Measurements from ENCODE around the gene IL26. TPM values are rescaled to one million over a fixed set of nuclear protein-coding genes. Genes with fewer than 3 reads are reported as not detected.

Gene IL26
- polyA plus RNA-seq, 4 donors, result 0.12 TPM; not detected in 3

DNA sequence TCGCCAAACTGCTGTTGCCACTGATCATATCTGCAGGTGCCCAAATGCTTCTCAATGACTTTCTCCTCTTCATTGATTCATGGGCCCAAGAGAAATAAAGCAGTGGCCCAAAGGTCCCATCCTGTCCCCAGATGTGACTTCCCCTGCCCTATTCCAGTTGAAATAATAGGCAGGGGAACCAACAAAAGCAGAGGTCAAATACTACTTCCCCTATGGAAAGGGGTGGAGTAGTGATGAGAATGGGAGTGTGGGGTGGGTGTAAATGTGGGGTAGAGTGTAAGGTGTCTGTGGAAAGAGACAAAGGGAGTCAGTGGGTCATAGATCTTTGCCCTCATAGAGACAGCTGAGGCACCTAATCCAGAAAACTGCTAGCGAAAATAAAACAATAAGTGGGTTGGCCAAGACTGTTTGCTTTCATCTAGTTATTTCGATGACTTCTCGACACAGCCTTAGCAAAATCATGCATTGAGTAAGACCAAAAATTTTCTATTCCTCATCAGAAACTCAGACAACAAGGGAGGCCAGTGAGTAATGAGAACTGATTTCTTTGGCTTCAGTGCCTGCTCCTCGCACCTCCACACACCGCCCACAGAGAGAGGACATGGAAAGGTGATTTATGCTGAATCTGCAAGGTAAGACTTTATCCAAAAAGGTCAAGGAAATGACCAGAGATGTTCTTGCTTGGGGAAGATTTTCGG lies 38.7 kb upstream of the IL26 start:
- Histone ChIP-seq H3K27ac (ENCODE audit: low read depth in 1 of 3, low read length in 2 of 3) (no peak overlapping the region), H3K36me3 (ENCODE audit: control insufficient read depth in 3 of 3, insufficient read depth in 2 of 3, low read depth in 1 of 3, low read length in 3 of 3) (no peaks in the 10 kb centered on the region), H3K4me3 (ENCODE audit: low read depth in 1 of 3, low read length in 3 of 3) (no peak overlapping the region), H3K27me3 (ENCODE audit: control insufficient read depth in 3 of 3, insufficient read depth in 3 of 3, low read length in 3 of 3) (no peaks in the 10 kb centered on the region), H3K9me3 (ENCODE audit: control insufficient read depth in 2 of 2, insufficient read depth in 1 of 2, low read depth in 1 of 2, low read length in 1 of 2) (no peaks in the 10 kb centered on the region), H3K4me1 (ENCODE audit: control insufficient read depth in 3 of 3, insufficient read depth in 2 of 3, low read depth in 1 of 3, low read length in 2 of 3) (no peaks in the 10 kb centered on the region)
- 86 to 87% (median 87%) methylated on average over 7 of the region's 7 CpGs for WGBS, 3 donors
- DNase-seq, result no peak
- no peak for FAIRE-seq

DNA sequence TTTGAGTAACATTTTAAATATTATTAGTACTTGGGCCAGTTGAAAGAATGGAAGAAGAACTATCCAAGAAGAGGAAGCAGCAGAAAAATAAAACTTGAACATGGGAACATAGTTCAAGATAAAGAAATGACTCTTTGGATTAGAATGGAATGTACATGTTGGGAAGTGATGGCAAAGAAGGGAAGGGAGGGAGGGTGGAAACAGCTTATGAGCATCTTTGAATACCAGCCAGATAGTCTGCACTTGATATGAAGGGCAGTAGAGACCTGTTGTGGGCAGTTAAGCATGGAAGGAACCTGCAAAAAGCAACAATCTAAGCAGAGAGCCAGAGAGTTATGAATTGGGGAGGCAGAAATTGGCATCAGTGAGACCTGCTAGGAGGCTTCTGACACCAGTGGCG lies 37.8 kb upstream of the IL26 start:
- FAIRE-seq (no peak), DNase-seq (no peak)
- Histone ChIP-seq H3K27ac (ENCODE audit: low read depth in 1 of 3, low read length in 2 of 3) (no peak overlapping the region), H3K9me3 (ENCODE audit: control insufficient read depth in 2 of 2, insufficient read depth in 1 of 2, low read depth in 1 of 2, low read length in 1 of 2) (no peaks in the 10 kb centered on the region), H3K36me3 (ENCODE audit: control insufficient read depth in 3 of 3, insufficient read depth in 2 of 3, low read depth in 1 of 3, low read length in 3 of 3) (no peaks in the 10 kb centered on the region), H3K4me3 (ENCODE audit: low read depth in 1 of 3, low read length in 3 of 3) (no peak overlapping the region), H3K27me3 (ENCODE audit: control insufficient read depth in 3 of 3, insufficient read depth in 3 of 3, low read length in 3 of 3) (no peaks in the 10 kb centered on the region), H3K4me1 (ENCODE audit: control insufficient read depth in 3 of 3, insufficient read depth in 2 of 3, low read depth in 1 of 3, low read length in 2 of 3) (no peaks in the 10 kb centered on the region)
- 74 to 92% (median 84%) methylated on average over 1 of the region's 1 CpG for WGBS, 3 donors

DNA sequence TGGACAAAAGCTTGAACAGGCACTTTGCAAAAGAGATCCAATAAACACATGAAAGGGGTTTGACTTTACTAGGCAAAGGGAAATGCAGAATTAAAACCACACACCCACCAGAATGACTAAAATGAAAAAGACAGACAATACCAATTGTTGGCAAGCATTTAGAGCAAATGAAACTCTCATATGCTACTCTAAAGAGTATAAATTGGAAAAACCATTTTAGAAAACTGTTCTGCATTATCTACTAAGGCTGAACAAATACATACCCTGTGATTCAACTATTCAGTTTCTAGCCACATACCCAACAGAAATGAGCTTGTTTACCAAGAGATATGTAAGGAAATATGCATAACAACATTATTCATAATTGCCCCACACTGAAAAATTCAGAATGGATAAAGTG lies 36.3 kb upstream of the IL26 start:
- H3K27ac ChIP-seq (ENCODE audit: low read depth in 1 of 3, low read length in 2 of 3), result no peak overlapping the region
- H3K4me1 ChIP-seq (ENCODE audit: control insufficient read depth in 3 of 3, insufficient read depth in 2 of 3, low read depth in 1 of 3, low read length in 2 of 3), result no peaks in the 10 kb centered on the region
- H3K4me3 ChIP-seq (ENCODE audit: low read depth in 1 of 3, low read length in 3 of 3), result no peak overlapping the region
- no peaks in the 10 kb centered on the region for H3K9me3 ChIP-seq (ENCODE audit: control insufficient read depth in 2 of 2, insufficient read depth in 1 of 2, low read depth in 1 of 2, low read length in 1 of 2)
- H3K36me3 ChIP-seq (ENCODE audit: control insufficient read depth in 3 of 3, insufficient read depth in 2 of 3, low read depth in 1 of 3, low read length in 3 of 3), result no peaks in the 10 kb centered on the region
- DNase-seq, result no peak
- FAIRE-seq, result no peak
- H3K27me3 ChIP-seq (ENCODE audit: control insufficient read depth in 3 of 3, insufficient read depth in 3 of 3, low read length in 3 of 3), result no peaks in the 10 kb centered on the region

DNA sequence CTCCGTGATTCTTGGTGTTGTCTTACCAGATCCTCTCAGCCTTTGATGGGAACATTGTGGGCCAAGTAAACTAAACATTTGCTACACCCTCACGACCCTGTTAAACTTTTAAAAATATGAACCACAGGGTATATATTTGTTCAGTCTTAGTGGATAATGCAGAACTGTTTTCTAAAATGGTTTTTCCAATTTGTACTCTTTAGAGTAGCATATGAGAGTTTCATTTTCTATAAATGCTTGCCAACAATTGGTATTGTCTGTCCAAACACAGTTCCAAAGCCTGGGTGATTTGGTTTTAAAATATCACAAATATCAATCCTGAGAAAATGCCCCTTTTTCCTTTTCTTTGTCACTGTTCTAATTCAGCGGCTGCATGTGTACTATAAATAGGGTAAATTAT lies 34.5 kb upstream of the IL26 start:
- H3K4me3 ChIP-seq (ENCODE audit: low read depth in 1 of 3, low read length in 3 of 3), result no peak overlapping the region

DNA sequence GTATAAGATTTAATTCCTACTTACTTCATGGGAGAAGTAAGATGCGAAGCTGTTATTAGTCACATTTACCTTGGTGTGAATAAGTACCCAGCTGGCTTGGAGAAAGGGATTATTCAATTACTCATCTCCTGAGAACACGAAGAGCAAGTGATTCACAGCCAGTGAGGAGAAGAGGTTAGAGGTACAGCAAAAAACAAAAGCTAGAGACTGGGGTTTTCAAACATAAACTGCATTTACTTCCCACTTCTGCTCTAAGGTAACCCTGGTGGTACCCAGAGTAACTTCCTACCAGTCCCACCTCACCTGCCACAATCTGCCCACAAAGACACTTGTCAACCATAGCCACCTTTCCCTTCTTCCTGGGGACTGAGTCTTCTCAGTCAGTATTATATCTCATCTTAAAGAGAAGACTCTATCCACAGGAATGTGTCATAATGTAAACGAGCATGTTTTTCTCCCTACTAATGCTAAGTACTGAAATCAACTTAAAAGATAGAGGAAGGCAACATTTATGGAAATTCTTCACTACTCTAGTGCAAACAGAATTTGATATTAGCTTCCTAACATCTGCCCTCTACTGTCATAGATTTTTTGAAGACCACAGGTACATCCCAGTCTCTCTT lies 33.8 kb upstream of the IL26 start:
- Histone ChIP-seq H3K9me3 (ENCODE audit: control insufficient read depth in 2 of 2, insufficient read depth in 1 of 2, low read depth in 1 of 2, low read length in 1 of 2) (no peaks in the 10 kb centered on the region), H3K27me3 (ENCODE audit: control insufficient read depth in 3 of 3, insufficient read depth in 3 of 3, low read length in 3 of 3) (no peaks in the 10 kb centered on the region), H3K4me1 (ENCODE audit: control insufficient read depth in 3 of 3, insufficient read depth in 2 of 3, low read depth in 1 of 3, low read length in 2 of 3) (no peaks in the 10 kb centered on the region), H3K36me3 (ENCODE audit: control insufficient read depth in 3 of 3, insufficient read depth in 2 of 3, low read depth in 1 of 3, low read length in 3 of 3) (no peaks in the 10 kb centered on the region), H3K4me3 (ENCODE audit: low read depth in 1 of 3, low read length in 3 of 3) (no peak overlapping the region), H3K27ac (ENCODE audit: low read depth in 1 of 3, low read length in 2 of 3) (no peak overlapping the region)
- FAIRE-seq (no peak), DNase-seq (no peak)
- WGBS, 3 donors, result 51 to 69% (median 66%) methylated on average over 3 of the region's 3 CpGs

More for the DNA sequence above, 34.5 kb upstream of the IL26 start:
- 71 to 82% (median 75%) methylated on average over 3 of the region's 3 CpGs for WGBS, 3 donors
- DNase-seq (no peak), FAIRE-seq (no peak)
- Histone ChIP-seq H3K9me3 (ENCODE audit: control insufficient read depth in 2 of 2, insufficient read depth in 1 of 2, low read depth in 1 of 2, low read length in 1 of 2) (no peaks in the 10 kb centered on the region), H3K27me3 (ENCODE audit: control insufficient read depth in 3 of 3, insufficient read depth in 3 of 3, low read length in 3 of 3) (no peaks in the 10 kb centered on the region), H3K36me3 (ENCODE audit: control insufficient read depth in 3 of 3, insufficient read depth in 2 of 3, low read depth in 1 of 3, low read length in 3 of 3) (no peaks in the 10 kb centered on the region), H3K27ac (ENCODE audit: low read depth in 1 of 3, low read length in 2 of 3) (no peak overlapping the region), H3K4me1 (ENCODE audit: control insufficient read depth in 3 of 3, insufficient read depth in 2 of 3, low read depth in 1 of 3, low read length in 2 of 3) (no peaks in the 10 kb centered on the region)

DNA sequence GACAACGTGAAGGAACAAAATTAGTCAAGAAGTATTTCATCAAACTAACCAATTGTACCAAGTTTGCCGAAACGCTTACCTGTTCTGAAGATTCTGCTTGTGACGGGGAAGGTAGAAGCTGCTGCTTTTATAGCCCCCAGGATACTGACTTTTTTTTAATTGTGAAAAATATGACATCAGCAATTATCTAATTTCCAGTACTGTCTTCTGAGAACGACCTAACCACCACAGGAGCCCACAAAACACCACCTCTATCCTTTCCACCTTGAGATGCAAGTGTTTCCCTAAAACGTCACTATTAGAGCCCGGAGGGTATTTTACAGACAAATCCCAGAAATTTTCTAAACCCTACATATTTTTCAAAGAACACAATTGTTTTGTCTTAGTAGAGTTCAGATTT lies 27.9 kb upstream of the IL26 start, which contains the start of gene IL22:
IL22 (minus strand) TSS at position 101 of the 400 bp plus-strand sequence. CDS start 156 bp downstream, outside the sequence.
- DNase-seq (no peak), FAIRE-seq (no peak)
- Histone ChIP-seq H3K4me1 (ENCODE audit: control insufficient read depth in 3 of 3, insufficient read depth in 2 of 3, low read depth in 1 of 3, low read length in 2 of 3) (no peaks in the 10 kb centered on the region), H3K27ac (ENCODE audit: low read depth in 1 of 3, low read length in 2 of 3) (no peak within 1 kb of the TSS), H3K9me3 (ENCODE audit: control insufficient read depth in 2 of 2, insufficient read depth in 1 of 2, low read depth in 1 of 2, low read length in 1 of 2) (no peaks in the 10 kb centered on the region), H3K27me3 (ENCODE audit: control insufficient read depth in 3 of 3, insufficient read depth in 3 of 3, low read length in 3 of 3) (peaks cover 0 to 4% (median 0%) of the 10 kb centered on the region in 3 donors), H3K4me3 (ENCODE audit: low read depth in 1 of 3, low read length in 3 of 3) (no peak within 1 kb of the TSS), H3K36me3 (ENCODE audit: control insufficient read depth in 3 of 3, insufficient read depth in 2 of 3, low read depth in 1 of 3, low read length in 3 of 3) (no peaks in the 10 kb centered on the region)
- WGBS, 3 donors, result 83 to 89% (median 88%) methylated on average over 7 of the region's 7 CpGs

DNA sequence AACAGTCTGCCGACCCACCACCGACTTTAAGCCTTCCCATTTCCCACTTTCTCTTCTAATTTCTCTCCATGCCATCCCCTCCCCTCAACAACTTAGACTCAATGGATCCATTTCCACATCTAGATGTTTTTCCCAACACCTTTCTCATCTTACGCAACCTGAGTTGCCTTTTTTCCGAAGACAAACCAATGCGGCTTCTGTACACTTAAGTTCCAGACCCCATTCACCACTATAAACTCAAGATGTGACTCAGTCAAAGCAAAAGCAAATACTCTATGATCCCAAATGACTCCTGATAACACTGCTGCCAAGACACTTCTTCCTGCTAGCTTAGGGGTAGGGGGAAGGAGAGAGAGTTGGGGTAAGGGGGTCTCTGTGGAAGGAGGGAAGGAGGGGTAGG lies 26.5 kb upstream of the IL26 start:
- Histone ChIP-seq H3K4me3 (ENCODE audit: low read depth in 1 of 3, low read length in 3 of 3) (no peak overlapping the region), H3K36me3 (ENCODE audit: control insufficient read depth in 3 of 3, insufficient read depth in 2 of 3, low read depth in 1 of 3, low read length in 3 of 3) (no peaks in the 10 kb centered on the region), H3K27me3 (ENCODE audit: control insufficient read depth in 3 of 3, insufficient read depth in 3 of 3, low read length in 3 of 3) (peaks cover 0 to 4% (median 0%) of the 10 kb centered on the region in 3 donors), H3K4me1 (ENCODE audit: control insufficient read depth in 3 of 3, insufficient read depth in 2 of 3, low read depth in 1 of 3, low read length in 2 of 3) (no peaks in the 10 kb centered on the region), H3K27ac (ENCODE audit: low read depth in 1 of 3, low read length in 2 of 3) (no peak overlapping the region), H3K9me3 (ENCODE audit: control insufficient read depth in 2 of 2, insufficient read depth in 1 of 2, low read depth in 1 of 2, low read length in 1 of 2) (no peaks in the 10 kb centered on the region)
- DNase-seq (no peak), FAIRE-seq (no peak)
- WGBS, 3 donors, result 88 to 92% (median 92%) methylated on average over 5 of the region's 5 CpGs

DNA sequence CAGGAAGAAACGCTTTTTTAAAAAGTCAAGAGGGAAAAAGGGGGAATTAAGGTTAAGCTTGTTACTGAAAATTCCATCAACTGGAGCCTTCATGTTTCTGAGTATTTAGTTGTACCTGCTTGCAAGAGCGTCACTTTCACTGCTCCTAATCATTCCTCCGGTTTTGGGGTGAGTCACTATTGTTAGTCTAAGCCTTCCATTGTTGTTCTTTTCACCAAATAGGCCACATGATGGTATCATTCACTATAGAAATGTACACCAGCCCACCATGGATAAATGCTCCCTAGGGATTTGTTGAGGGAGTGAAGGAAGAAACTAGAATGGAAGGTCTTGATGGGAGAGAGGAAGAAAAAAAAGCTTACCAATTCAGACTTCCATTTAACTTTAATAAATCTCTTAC lies 24.8 kb upstream of the IL26 start:
- H3K27ac ChIP-seq (ENCODE audit: low read depth in 1 of 3, low read length in 2 of 3), result no peak overlapping the region
- H3K27me3 ChIP-seq (ENCODE audit: control insufficient read depth in 3 of 3, insufficient read depth in 3 of 3, low read length in 3 of 3), result peaks cover 0 to 4% (median 0%) of the 10 kb centered on the region in 3 donors
- H3K4me3 ChIP-seq (ENCODE audit: low read depth in 1 of 3, low read length in 3 of 3), result no peak overlapping the region
- H3K36me3 ChIP-seq (ENCODE audit: control insufficient read depth in 3 of 3, insufficient read depth in 2 of 3, low read depth in 1 of 3, low read length in 3 of 3), result no peaks in the 10 kb centered on the region
- DNase-seq, result no peak
- no peak for FAIRE-seq
- no peaks in the 10 kb centered on the region for H3K9me3 ChIP-seq (ENCODE audit: control insufficient read depth in 2 of 2, insufficient read depth in 1 of 2, low read depth in 1 of 2, low read length in 1 of 2)
- WGBS, 3 donors, result 64 to 78% (median 66%) methylated on average over 3 of the region's 3 CpGs
- no peaks in the 10 kb centered on the region for H3K4me1 ChIP-seq (ENCODE audit: control insufficient read depth in 3 of 3, insufficient read depth in 2 of 3, low read depth in 1 of 3, low read length in 2 of 3)

DNA sequence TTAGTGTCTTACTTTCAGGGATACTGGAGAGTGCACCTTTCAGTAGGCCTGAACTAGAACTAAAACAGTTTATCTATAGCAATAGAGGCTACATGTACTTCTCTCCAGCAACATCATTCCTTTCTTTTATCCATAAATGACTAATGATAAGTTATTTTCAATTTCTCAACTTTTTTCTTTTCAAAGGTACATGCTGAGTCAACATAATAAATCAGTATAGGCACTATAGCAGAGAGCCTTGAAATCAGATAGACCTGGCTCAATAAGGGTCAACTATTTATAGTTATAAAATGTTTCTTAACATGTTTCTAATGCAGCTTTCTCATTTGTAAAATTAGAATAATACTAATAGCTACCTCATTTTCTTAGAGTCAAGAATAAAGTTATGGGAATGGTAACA lies 22.2 kb upstream of the IL26 start:
- H3K36me3 ChIP-seq (ENCODE audit: control insufficient read depth in 3 of 3, insufficient read depth in 2 of 3, low read depth in 1 of 3, low read length in 3 of 3), result no peaks in the 10 kb centered on the region
- no peak overlapping the region for H3K4me3 ChIP-seq (ENCODE audit: low read depth in 1 of 3, low read length in 3 of 3)
- FAIRE-seq (no peak), DNase-seq (no peak)
- H3K27me3 ChIP-seq (ENCODE audit: control insufficient read depth in 3 of 3, insufficient read depth in 3 of 3, low read length in 3 of 3), result peaks cover 0 to 4% (median 0%) of the 10 kb centered on the region in 3 donors
- no peak overlapping the region for H3K27ac ChIP-seq (ENCODE audit: low read depth in 1 of 3, low read length in 2 of 3)
- H3K4me1 ChIP-seq (ENCODE audit: control insufficient read depth in 3 of 3, insufficient read depth in 2 of 3, low read depth in 1 of 3, low read length in 2 of 3), result no peaks in the 10 kb centered on the region
- H3K9me3 ChIP-seq (ENCODE audit: control insufficient read depth in 2 of 2, insufficient read depth in 1 of 2, low read depth in 1 of 2, low read length in 1 of 2), result no peaks in the 10 kb centered on the region
